Esophagus muscularis mucosa (tissue), 4 donors: Measurements from ENCODE around the gene PJA2.

ENCODE experiments used
- CTCF ChIP-seq, 3 experiments: fragments of 200-600 bp in 2 of 3; fragments of 450-650 bp in 1 of 3; sonication (generic) in 2 of 3; IDR thresholded peaks; one replicate each; pipeline ENCODE4 v1.5.1; 2017 to 2019; ENCODE audit warnings: antibody characterized with exemption in 3 of 3, mild to moderate bottlenecking in 2 of 3, moderate library complexity in 1 of 3
- EP300 ChIP-seq: sonication (generic); formaldehyde crosslinking; IDR thresholded peaks from one replicate; pipeline ENCODE4 v1.6.1; 2017; ENCODE audit warnings: antibody characterized with exemption
- POLR2A ChIP-seq: fragments of 450-650 bp; IDR thresholded peaks from one replicate; pipeline ENCODE4 v1.6.1; 2017; ENCODE audit warnings: antibody characterized with exemption, moderate library complexity, mild to moderate bottlenecking, low read depth
- POLR2AphosphoS5 ChIP-seq, 2 donors: sonication (generic); formaldehyde crosslinking; IDR thresholded peaks; one replicate each; pipeline ENCODE4 v1.6.1; 2017; ENCODE audit warnings: antibody characterized with exemption in 2 of 2

DNA sequence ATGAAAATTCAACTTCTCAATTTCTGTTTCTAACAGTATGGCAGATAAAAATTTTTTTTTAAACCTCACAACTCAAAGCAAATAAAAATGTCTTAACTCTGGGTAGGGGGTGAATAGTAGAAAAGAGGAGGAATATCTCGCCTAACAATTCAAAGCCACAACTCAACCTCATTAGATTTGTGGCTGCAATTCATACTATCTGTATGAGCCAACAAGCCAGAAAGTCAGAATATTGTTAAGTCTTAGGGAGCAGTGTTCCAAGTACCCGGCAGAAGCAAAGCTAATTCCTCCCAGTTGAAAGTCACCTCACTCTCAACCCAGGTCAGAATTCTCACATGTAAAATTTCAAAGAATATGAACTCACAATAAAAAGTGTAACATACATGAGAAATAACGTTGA is 15.0 kb downstream of the PJA2 start:
- TF ChIP-seq CTCF (IDR thresholded peaks at IDR 0.05) = no peak
- no peak for TF ChIP-seq POLR2A
- TF ChIP-seq POLR2AphosphoS5 (IDR thresholded peaks at IDR 0.05) = no peak
- TF ChIP-seq EP300 = no peak
